Fibroblast of skin of left quadriceps (primary cell): ENCODE results near the gene RAVER1.
"Not testable (repeated sequence)": the region's sequence is repeated elsewhere in the genome, so short reads cannot be mapped to it uniquely, and the experiment has no call there.

Source experiments
- DNase-seq, 2 experiments: peaks; one replicate each; pipeline ENCODE4 v3.0.0-alpha.2; 2013; ENCODE audit warnings: low read depth in 2 of 2

The RAVER1 gene

GRCh38 chr19:10332965-10333757 lies at the start of gene RAVER1:
Gene RAVER1, minus strand, starts transcription at chr19:10333529. Its CDS starts 22 bp downstream, at chr19:10333507.
- peak; percentile 94 for DNase-seq

- DNase-seq: not testable (repeated sequence)
Measured at GRCh38 chr19:10383223-10383499, 49.8 kb upstream of the RAVER1 start.

GRCh38 chr19:10380313-10381102 lies 47.2 kb upstream of the RAVER1 start, which contains the start of gene TYK2:
Gene TYK2, minus strand, starts transcription at chr19:10380572. Its CDS starts 2,166 bp downstream, at chr19:10378406.
- DNase-seq: peak; percentile 98

GRCh38 chr19:10379880-10380312 lies 46.6 kb upstream of the RAVER1 start:
- DNase-seq: no peak

GRCh38 chr19:10378124-10378523 lies 44.8 kb upstream of the RAVER1 start:
- no peak for DNase-seq

- DNase-seq: not testable (repeated sequence)
Measured at GRCh38 chr19:10377140-10377640, 43.9 kb upstream of the RAVER1 start.

- no peak for DNase-seq
Measured at GRCh38 chr19:10374931-10375330, 41.6 kb upstream of the RAVER1 start.

GRCh38 chr19:10372690-10373089 lies 39.4 kb upstream of the RAVER1 start:
- DNase-seq: no peak

GRCh38 chr19:10368101-10368803 lies 34.9 kb upstream of the RAVER1 start:
- DNase-seq: no peak

- not testable (repeated sequence) for DNase-seq
Measured at GRCh38 chr19:10366950-10367512, 33.7 kb upstream of the RAVER1 start.

GRCh38 chr19:10365518-10365917 lies 32.2 kb upstream of the RAVER1 start:
- no peak for DNase-seq

- no peak for DNase-seq
Measured at GRCh38 chr19:10364644-10365043, 31.3 kb upstream of the RAVER1 start.

- DNase-seq: no peak
Measured at GRCh38 chr19:10363789-10364281, 30.5 kb upstream of the RAVER1 start.

GRCh38 chr19:10362259-10362658 lies 28.9 kb upstream of the RAVER1 start:
- no peak for DNase-seq

- no peak for DNase-seq
Measured at GRCh38 chr19:10361569-10362011, 28.3 kb upstream of the RAVER1 start.

- no peak for DNase-seq
Measured at GRCh38 chr19:10356431-10356830, 23.1 kb upstream of the RAVER1 start.

- DNase-seq: no peak
Measured at GRCh38 chr19:10353793-10354391, 20.6 kb upstream of the RAVER1 start.

- no peak for DNase-seq
Measured at GRCh38 chr19:10352764-10353671, 19.7 kb upstream of the RAVER1 start.

GRCh38 chr19:10346509-10346908 lies 13.2 kb upstream of the RAVER1 start:
- no peak for DNase-seq

GRCh38 chr19:10344780-10345179 lies 11.5 kb upstream of the RAVER1 start:
- no peak for DNase-seq
